Activated T-helper 9 cell treated with anti-CD3 and anti-CD28 coated beads, Interleukin-2, amount 50 U/mL, for 16 hours (primary cell): Measurements from ENCODE around the gene PCGF2.

ENCODE experiments used
- DNase-seq: peaks from one replicate; pipeline ENCODE4 v3.0.0-alpha.2; 2020; ENCODE audit warnings: low read depth

The PCGF2 gene

GRCh38 chr17:38751144-38751807, 3.1 kb upstream of the PCGF2 start:
- no peak for DNase-seq

GRCh38 chr17:38750312-38751121, 2.4 kb upstream of the PCGF2 start:
- DNase-seq = no peak

GRCh38 chr17:38750044-38750311, 1.8 kb upstream of the PCGF2 start:
- no peak for DNase-seq

GRCh38 chr17:38749223-38750043, 1.3 kb upstream of the PCGF2 start:
- DNase-seq = no peak

GRCh38 chr17:38748892-38749222, 721 bp upstream of the PCGF2 start:
- no peak for DNase-seq

GRCh38 chr17:38747463-38748148, 530 bp downstream of the PCGF2 start:
- DNase-seq = no peak

- DNase-seq = no peak
Observed at GRCh38 chr17:38746849-38747462, 1.2 kb downstream of the PCGF2 start.

- DNase-seq = no peak
Observed at GRCh38 chr17:38746004-38746848, 1.9 kb downstream of the PCGF2 start.

GRCh38 chr17:38745545-38745944, 2.6 kb downstream of the PCGF2 start:
- DNase-seq = no peak

GRCh38 chr17:38743556-38744171, 4.5 kb downstream of the PCGF2 start:
- no peak for DNase-seq

- DNase-seq = no peak
Observed at GRCh38 chr17:38742411-38743308, 5.5 kb downstream of the PCGF2 start.

GRCh38 chr17:38741921-38742410, 6.2 kb downstream of the PCGF2 start:
- no peak for DNase-seq

GRCh38 chr17:38741461-38741860, 6.7 kb downstream of the PCGF2 start:
- DNase-seq = no peak

- no peak for DNase-seq
Observed at GRCh38 chr17:38740806-38741205, 7.3 kb downstream of the PCGF2 start.

GRCh38 chr17:38740044-38740443, 8.1 kb downstream of the PCGF2 start:
- DNase-seq = no peak

GRCh38 chr17:38739305-38739704, 8.8 kb downstream of the PCGF2 start:
- no peak for DNase-seq

GRCh38 chr17:38738686-38739085, 9.4 kb downstream of the PCGF2 start:
- no peak for DNase-seq

GRCh38 chr17:38738007-38738662, 10.0 kb downstream of the PCGF2 start:
- no peak for DNase-seq
